ENCODE results near the gene SF3B3.

SF3B3 gene

DNA sequence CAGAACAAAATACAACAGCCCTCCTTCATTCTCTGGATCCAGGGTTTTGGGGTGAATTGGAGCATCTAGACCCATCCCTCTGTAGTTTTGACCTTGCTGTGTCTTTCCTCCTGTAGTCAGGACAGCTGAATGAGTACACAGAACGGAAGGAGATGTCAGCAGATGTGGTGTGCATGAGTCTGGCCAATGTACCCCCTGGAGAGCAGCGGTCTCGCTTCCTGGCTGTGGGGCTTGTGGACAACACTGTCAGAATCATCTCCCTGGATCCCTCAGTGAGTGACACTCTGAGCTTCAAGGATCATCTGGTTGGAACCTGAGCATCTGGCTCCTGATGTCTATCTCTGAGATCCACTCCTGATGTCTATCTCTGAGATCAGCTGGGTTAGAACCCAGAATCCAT, 32.4 kb downstream of the SF3B3 start:
- Histone ChIP-seq H3K9ac (ENCODE audit: low read depth in 1 of 2, low read length in 2 of 2) (no peak overlapping the region), H3K4me3 (ENCODE audit: low read length in 2 of 2) (no peak overlapping the region), H3K27ac (ENCODE audit: low read depth in 2 of 2, low read length in 2 of 2) (no peak overlapping the region), H3K4me1 (ENCODE audit: control insufficient read depth in 2 of 2, insufficient read depth in 2 of 2, low read length in 2 of 2) (no peaks in the 10 kb centered on the region), H3K27me3 (ENCODE audit: control insufficient read depth in 2 of 2, insufficient read depth in 2 of 2, low read length in 2 of 2) (no peaks in the 10 kb centered on the region), H3K36me3 (ENCODE audit: control insufficient read depth in 2 of 2, insufficient read depth in 2 of 2, low read length in 2 of 2) (peaks cover 86 to 93% of the 10 kb centered on the region in 2 donors), H3K9me3 (ENCODE audit: control insufficient read depth in 2 of 2, low read length in 2 of 2) (no peaks in the 10 kb centered on the region)

DNA sequence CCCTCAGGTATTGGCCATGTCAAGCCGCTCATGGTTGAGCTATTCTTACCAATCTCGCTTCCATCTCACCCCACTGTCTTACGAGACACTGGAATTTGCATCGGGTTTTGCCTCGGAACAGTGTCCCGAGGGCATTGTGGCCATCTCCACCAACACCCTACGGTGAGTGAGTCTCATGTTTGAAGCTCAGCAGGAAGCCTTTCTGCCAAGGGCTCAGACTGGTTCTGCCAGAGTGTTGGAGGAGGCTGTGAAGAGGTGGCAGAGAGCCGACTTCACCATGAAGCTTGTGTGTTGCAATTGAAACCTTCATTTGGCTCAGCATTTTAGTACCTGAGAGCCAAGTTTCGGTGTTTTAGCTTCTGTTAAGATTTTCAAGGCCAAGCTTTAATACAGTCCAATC, 38.0 kb downstream of the SF3B3 start:
- no peak overlapping the region for H3K4me3 ChIP-seq (ENCODE audit: low read length in 2 of 2)
- H3K27me3 ChIP-seq (ENCODE audit: control insufficient read depth in 2 of 2, insufficient read depth in 2 of 2, low read length in 2 of 2) = no peaks in the 10 kb centered on the region
- no peak overlapping the region for H3K27ac ChIP-seq (ENCODE audit: low read depth in 2 of 2, low read length in 2 of 2)
- H3K9ac ChIP-seq (ENCODE audit: low read depth in 1 of 2, low read length in 2 of 2) = no peak overlapping the region
- peaks cover 84 to 89% of the 10 kb centered on the region in 2 donors for H3K36me3 ChIP-seq (ENCODE audit: control insufficient read depth in 2 of 2, insufficient read depth in 2 of 2, low read length in 2 of 2)
- no peaks in the 10 kb centered on the region for H3K4me1 ChIP-seq (ENCODE audit: control insufficient read depth in 2 of 2, insufficient read depth in 2 of 2, low read length in 2 of 2)
- no peaks in the 10 kb centered on the region for H3K9me3 ChIP-seq (ENCODE audit: control insufficient read depth in 2 of 2, low read length in 2 of 2)

GRCh38 chr16:70563636-70564035, 40.0 kb downstream of the SF3B3 start:
- no peak overlapping the region for H3K4me3 ChIP-seq (ENCODE audit: low read length in 2 of 2)
- no peaks in the 10 kb centered on the region for H3K4me1 ChIP-seq (ENCODE audit: control insufficient read depth in 2 of 2, insufficient read depth in 2 of 2, low read length in 2 of 2)
- no peaks in the 10 kb centered on the region for H3K27me3 ChIP-seq (ENCODE audit: control insufficient read depth in 2 of 2, insufficient read depth in 2 of 2, low read length in 2 of 2)
- H3K27ac ChIP-seq (ENCODE audit: low read depth in 2 of 2, low read length in 2 of 2) = no peak overlapping the region
- peaks cover 82 to 89% of the 10 kb centered on the region in 2 donors for H3K36me3 ChIP-seq (ENCODE audit: control insufficient read depth in 2 of 2, insufficient read depth in 2 of 2, low read length in 2 of 2)
- H3K9me3 ChIP-seq (ENCODE audit: control insufficient read depth in 2 of 2, low read length in 2 of 2) = no peaks in the 10 kb centered on the region
- H3K9ac ChIP-seq (ENCODE audit: low read depth in 1 of 2, low read length in 2 of 2) = no peak overlapping the region

DNA sequence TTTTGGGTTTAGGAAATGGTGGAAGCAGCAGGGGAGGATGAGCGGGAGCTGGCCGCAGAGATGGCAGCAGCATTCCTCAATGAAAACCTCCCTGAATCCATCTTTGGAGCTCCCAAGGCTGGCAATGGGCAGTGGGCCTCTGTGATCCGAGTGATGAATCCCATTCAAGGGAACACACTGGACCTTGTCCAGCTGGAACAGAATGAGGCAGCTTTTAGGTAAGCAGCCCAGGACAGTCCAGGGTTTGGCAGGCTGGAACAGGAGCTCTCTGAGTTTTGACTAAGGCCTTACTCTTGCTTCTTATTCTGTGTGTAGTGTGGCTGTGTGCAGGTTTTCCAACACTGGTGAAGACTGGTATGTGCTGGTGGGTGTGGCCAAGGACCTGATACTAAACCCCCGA, 41.4 kb downstream of the SF3B3 start:
- Histone ChIP-seq H3K9ac (ENCODE audit: low read depth in 1 of 2, low read length in 2 of 2) (no peak overlapping the region), H3K4me1 (ENCODE audit: control insufficient read depth in 2 of 2, insufficient read depth in 2 of 2, low read length in 2 of 2) (no peaks in the 10 kb centered on the region), H3K27me3 (ENCODE audit: control insufficient read depth in 2 of 2, insufficient read depth in 2 of 2, low read length in 2 of 2) (no peaks in the 10 kb centered on the region), H3K27ac (ENCODE audit: low read depth in 2 of 2, low read length in 2 of 2) (no peak overlapping the region), H3K9me3 (ENCODE audit: control insufficient read depth in 2 of 2, low read length in 2 of 2) (no peaks in the 10 kb centered on the region), H3K36me3 (ENCODE audit: control insufficient read depth in 2 of 2, insufficient read depth in 2 of 2, low read length in 2 of 2) (peaks cover 87 to 88% of the 10 kb centered on the region in 2 donors), H3K4me3 (ENCODE audit: low read length in 2 of 2) (no peak overlapping the region)

DNA sequence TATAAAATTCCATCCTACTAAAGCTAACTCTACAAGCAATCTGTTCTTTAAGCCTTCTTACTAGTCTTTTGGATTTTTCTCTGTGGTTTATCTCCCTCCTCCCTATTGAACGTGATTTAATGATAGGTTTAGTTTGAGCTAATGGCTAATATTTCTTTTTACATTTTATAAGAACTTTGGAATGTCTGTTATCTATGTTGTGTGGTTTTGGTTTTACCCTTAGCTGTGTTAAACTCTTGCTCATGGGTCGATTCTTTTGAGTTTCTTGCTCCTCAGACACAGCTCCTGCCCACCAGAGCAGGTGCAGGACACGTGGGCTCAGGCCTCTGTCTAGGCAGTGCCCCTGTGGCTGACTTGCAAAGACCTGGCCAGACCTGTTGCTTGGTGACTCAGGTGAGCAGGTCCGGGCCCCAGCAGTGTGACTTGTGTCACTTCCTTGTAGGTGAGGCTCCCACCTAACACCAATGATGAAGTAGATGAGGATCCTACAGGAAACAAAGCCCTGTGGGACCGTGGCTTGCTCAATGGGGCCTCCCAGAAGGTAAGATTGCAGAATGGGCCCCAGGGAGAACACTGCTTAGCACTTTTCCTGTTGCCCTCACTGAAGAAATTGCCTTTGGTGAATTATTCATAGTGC, 45.1 kb downstream of the SF3B3 start:
- Histone ChIP-seq H3K36me3 (ENCODE audit: control insufficient read depth in 2 of 2, insufficient read depth in 2 of 2, low read length in 2 of 2) (peaks cover 80 to 83% of the 10 kb centered on the region in 2 donors), H3K27me3 (ENCODE audit: control insufficient read depth in 2 of 2, insufficient read depth in 2 of 2, low read length in 2 of 2) (no peaks in the 10 kb centered on the region), H3K9me3 (ENCODE audit: control insufficient read depth in 2 of 2, low read length in 2 of 2) (no peaks in the 10 kb centered on the region), H3K27ac (ENCODE audit: low read depth in 2 of 2, low read length in 2 of 2) (no peak overlapping the region), H3K9ac (ENCODE audit: low read depth in 1 of 2, low read length in 2 of 2) (no peak overlapping the region), H3K4me3 (ENCODE audit: low read length in 2 of 2) (no peak overlapping the region), H3K4me1 (ENCODE audit: control insufficient read depth in 2 of 2, insufficient read depth in 2 of 2, low read length in 2 of 2) (no peaks in the 10 kb centered on the region)

DNA sequence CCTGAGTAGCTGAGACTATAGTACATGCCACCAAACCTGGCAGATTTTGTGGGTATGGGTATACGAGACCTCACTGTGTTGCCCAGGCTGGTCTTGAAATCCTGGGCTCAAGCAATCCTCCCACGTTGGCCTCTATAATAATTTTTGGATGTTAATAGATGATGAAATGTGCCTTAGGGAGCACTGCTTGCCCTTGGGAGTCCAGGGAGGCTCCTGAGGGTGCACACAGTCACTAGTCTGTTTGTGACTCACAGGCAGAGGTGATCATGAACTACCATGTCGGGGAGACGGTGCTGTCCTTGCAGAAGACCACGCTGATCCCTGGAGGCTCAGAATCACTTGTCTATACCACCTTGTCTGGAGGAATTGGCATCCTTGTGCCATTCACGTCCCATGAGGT, 46.1 kb downstream of the SF3B3 start:
- Histone ChIP-seq H3K9me3 (ENCODE audit: control insufficient read depth in 2 of 2, low read length in 2 of 2) (no peaks in the 10 kb centered on the region), H3K27me3 (ENCODE audit: control insufficient read depth in 2 of 2, insufficient read depth in 2 of 2, low read length in 2 of 2) (no peaks in the 10 kb centered on the region), H3K4me1 (ENCODE audit: control insufficient read depth in 2 of 2, insufficient read depth in 2 of 2, low read length in 2 of 2) (no peaks in the 10 kb centered on the region), H3K9ac (ENCODE audit: low read depth in 1 of 2, low read length in 2 of 2) (no peak overlapping the region), H3K36me3 (ENCODE audit: control insufficient read depth in 2 of 2, insufficient read depth in 2 of 2, low read length in 2 of 2) (peaks cover 70 to 76% of the 10 kb centered on the region in 2 donors), H3K27ac (ENCODE audit: low read depth in 2 of 2, low read length in 2 of 2) (no peak overlapping the region), H3K4me3 (ENCODE audit: low read length in 2 of 2) (no peak overlapping the region)

DNA sequence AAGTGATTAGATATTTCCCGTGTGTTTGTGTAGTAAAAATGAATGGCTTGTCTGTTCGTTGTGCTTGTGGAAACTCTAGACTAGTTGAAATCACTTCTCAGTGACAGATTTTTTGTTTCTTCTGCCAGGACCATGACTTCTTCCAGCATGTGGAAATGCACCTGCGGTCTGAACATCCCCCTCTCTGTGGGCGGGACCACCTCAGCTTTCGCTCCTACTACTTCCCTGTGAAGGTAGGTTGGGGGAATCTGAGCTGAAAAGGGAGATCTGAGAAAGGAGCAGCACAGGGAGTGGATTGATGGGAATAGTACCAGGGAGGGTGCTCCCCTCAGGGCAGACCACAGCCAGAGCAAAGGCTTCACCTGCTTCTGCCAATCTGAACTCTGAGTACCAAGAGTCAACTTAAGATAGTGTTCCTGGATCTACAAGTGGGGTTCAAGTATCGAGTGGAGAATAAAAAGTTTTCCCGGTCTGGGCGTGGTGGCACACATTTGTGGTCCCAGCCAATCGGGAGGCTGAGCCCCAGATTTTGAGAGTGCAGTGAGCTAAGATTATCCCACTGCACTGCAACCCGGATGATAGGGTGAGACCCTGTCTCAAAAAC, 47.5 kb downstream of the SF3B3 start:
- no peaks in the 10 kb centered on the region for H3K27me3 ChIP-seq (ENCODE audit: control insufficient read depth in 2 of 2, insufficient read depth in 2 of 2, low read length in 2 of 2)
- H3K9ac ChIP-seq (ENCODE audit: low read depth in 1 of 2, low read length in 2 of 2) = no peak overlapping the region
- H3K4me3 ChIP-seq (ENCODE audit: low read length in 2 of 2) = no peak overlapping the region
- H3K4me1 ChIP-seq (ENCODE audit: control insufficient read depth in 2 of 2, insufficient read depth in 2 of 2, low read length in 2 of 2) = peaks cover 0 to 2% of the 10 kb centered on the region in 2 donors
- H3K9me3 ChIP-seq (ENCODE audit: control insufficient read depth in 2 of 2, low read length in 2 of 2) = no peaks in the 10 kb centered on the region
- H3K36me3 ChIP-seq (ENCODE audit: control insufficient read depth in 2 of 2, insufficient read depth in 2 of 2, low read length in 2 of 2) = peaks cover 61 to 68% of the 10 kb centered on the region in 2 donors
- H3K27ac ChIP-seq (ENCODE audit: low read depth in 2 of 2, low read length in 2 of 2) = no peak overlapping the region

DNA sequence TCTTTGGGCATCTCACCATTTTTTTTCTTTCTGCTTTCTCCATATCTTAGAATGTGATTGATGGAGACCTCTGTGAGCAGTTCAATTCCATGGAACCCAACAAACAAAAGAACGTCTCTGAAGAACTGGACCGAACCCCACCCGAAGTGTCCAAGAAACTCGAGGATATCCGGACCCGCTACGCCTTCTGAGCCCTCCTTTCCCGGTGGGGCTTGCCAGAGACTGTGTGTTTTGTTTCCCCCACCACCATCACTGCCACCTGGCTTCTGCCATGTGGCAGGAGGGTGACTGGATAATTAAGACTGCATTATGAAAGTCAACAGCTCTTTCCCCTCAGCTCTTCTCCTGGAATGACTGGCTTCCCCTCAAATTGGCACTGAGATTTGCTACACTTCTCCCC, 48.0 kb downstream of the SF3B3 start:
- no peak overlapping the region for H3K27ac ChIP-seq (ENCODE audit: low read depth in 2 of 2, low read length in 2 of 2)
- no peaks in the 10 kb centered on the region for H3K27me3 ChIP-seq (ENCODE audit: control insufficient read depth in 2 of 2, insufficient read depth in 2 of 2, low read length in 2 of 2)
- no peak overlapping the region for H3K9ac ChIP-seq (ENCODE audit: low read depth in 1 of 2, low read length in 2 of 2)
- no peaks in the 10 kb centered on the region for H3K9me3 ChIP-seq (ENCODE audit: control insufficient read depth in 2 of 2, low read length in 2 of 2)
- peaks cover 4 to 5% of the 10 kb centered on the region in 2 donors for H3K4me1 ChIP-seq (ENCODE audit: control insufficient read depth in 2 of 2, insufficient read depth in 2 of 2, low read length in 2 of 2)
- H3K4me3 ChIP-seq (ENCODE audit: low read length in 2 of 2) = no peak overlapping the region
- peaks cover 59 to 66% of the 10 kb centered on the region in 2 donors for H3K36me3 ChIP-seq (ENCODE audit: control insufficient read depth in 2 of 2, insufficient read depth in 2 of 2, low read length in 2 of 2)

DNA sequence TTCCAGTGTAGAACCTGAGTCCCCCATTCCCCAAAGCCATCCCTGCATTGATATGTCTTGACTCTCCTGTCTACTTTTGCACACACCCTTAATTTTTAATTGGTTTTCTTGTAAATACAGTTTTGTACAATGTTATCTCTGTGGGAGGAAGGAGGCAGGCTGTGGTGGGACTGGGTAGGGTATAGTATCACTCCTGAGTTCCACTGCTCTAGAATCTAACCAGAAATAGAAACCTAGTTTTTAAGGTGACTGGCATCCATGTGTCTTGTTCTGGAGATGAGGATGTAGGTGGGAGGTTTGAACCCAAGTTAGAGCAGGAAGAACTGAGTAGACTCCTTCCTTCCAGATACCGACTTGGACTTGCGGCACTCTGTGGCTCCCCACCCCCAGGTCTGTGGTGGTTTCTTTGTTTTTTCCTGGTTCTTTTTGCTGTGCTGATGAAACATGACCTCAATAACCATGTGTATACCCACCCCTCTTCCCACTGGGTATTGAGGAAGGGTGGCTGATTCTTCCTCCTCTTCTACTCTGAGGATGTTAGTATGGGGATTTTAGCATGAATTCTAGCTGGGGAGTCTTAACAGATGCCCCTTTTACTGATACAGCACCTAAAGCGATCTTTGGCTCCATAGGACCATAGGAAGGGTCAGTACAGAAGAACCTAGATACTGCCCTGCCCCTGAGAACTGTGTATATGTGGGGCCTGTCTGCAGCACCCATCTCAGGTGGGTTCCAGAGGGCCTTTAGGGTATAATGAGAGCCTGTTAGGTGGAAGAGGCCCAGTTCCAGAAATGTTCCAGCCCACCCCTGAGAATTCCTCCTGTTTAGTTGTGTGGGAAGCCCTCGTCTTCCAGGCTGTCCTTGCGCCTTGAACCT, 48.7 kb downstream of the SF3B3 start:
- no peak overlapping the region for H3K27ac ChIP-seq (ENCODE audit: low read depth in 2 of 2, low read length in 2 of 2)
- peaks cover 53 to 59% of the 10 kb centered on the region in 2 donors for H3K36me3 ChIP-seq (ENCODE audit: control insufficient read depth in 2 of 2, insufficient read depth in 2 of 2, low read length in 2 of 2)
- no peak overlapping the region for H3K4me3 ChIP-seq (ENCODE audit: low read length in 2 of 2)
- H3K9me3 ChIP-seq (ENCODE audit: control insufficient read depth in 2 of 2, low read length in 2 of 2) = no peaks in the 10 kb centered on the region
- H3K27me3 ChIP-seq (ENCODE audit: control insufficient read depth in 2 of 2, insufficient read depth in 2 of 2, low read length in 2 of 2) = no peaks in the 10 kb centered on the region
- H3K9ac ChIP-seq (ENCODE audit: low read depth in 1 of 2, low read length in 2 of 2) = no peak overlapping the region
- H3K4me1 ChIP-seq (ENCODE audit: control insufficient read depth in 2 of 2, insufficient read depth in 2 of 2, low read length in 2 of 2) = peaks cover 5 to 7% of the 10 kb centered on the region in 2 donors

- Histone ChIP-seq H3K4me3 (ENCODE audit: low read length in 2 of 2) (no peak overlapping the region), H3K4me1 (ENCODE audit: control insufficient read depth in 2 of 2, insufficient read depth in 2 of 2, low read length in 2 of 2) (peaks cover 5 to 7% of the 10 kb centered on the region in 2 donors), H3K9me3 (ENCODE audit: control insufficient read depth in 2 of 2, low read length in 2 of 2) (no peaks in the 10 kb centered on the region), H3K9ac (ENCODE audit: low read depth in 1 of 2, low read length in 2 of 2) (no peak overlapping the region), H3K27ac (ENCODE audit: low read depth in 2 of 2, low read length in 2 of 2) (peak overlapping the region in 1 of 2 donors; percentile 44), H3K27me3 (ENCODE audit: control insufficient read depth in 2 of 2, insufficient read depth in 2 of 2, low read length in 2 of 2) (no peaks in the 10 kb centered on the region), H3K36me3 (ENCODE audit: control insufficient read depth in 2 of 2, insufficient read depth in 2 of 2, low read length in 2 of 2) (peaks cover 47 to 55% of the 10 kb centered on the region in 2 donors)
Measured at GRCh38 chr16:70572926-70573270, 49.3 kb downstream of the SF3B3 start.

All from mucosa of rectum (tissue), 2 donors.